Measurements from ENCODE around the gene IRF4.
"Not testable (repeated sequence)": the region's sequence is repeated elsewhere in the genome, so short reads cannot be mapped to it uniquely, and the experiment has no call there.

Gene IRF4

GRCh38 chr6:366389-367297 lies 24.9 kb upstream of the IRF4 start:
- DNase-seq = no peak

GRCh38 chr6:367298-367794 lies 24.2 kb upstream of the IRF4 start:
- no peak for DNase-seq

- DNase-seq = no peak
Observed at GRCh38 chr6:367891-368630, 23.5 kb upstream of the IRF4 start.

GRCh38 chr6:369559-370431 lies 21.8 kb upstream of the IRF4 start:
- DNase-seq = no peak

GRCh38 chr6:370555-370954 lies 21.0 kb upstream of the IRF4 start:
- no peak for DNase-seq

GRCh38 chr6:371851-372250 lies 19.7 kb upstream of the IRF4 start:
- DNase-seq = not testable (repeated sequence)

GRCh38 chr6:372336-372911 lies 19.1 kb upstream of the IRF4 start:
- DNase-seq = no peak

GRCh38 chr6:373031-373430 lies 18.5 kb upstream of the IRF4 start:
- no peak for DNase-seq

- no peak for DNase-seq
Observed at GRCh38 chr6:373773-374724, 17.5 kb upstream of the IRF4 start.

- DNase-seq = no peak
Observed at GRCh38 chr6:374956-375355, 16.6 kb upstream of the IRF4 start.

- DNase-seq = no peak
Observed at GRCh38 chr6:376827-377640, 14.5 kb upstream of the IRF4 start.

GRCh38 chr6:377641-378020 lies 13.9 kb upstream of the IRF4 start:
- not testable (repeated sequence) for DNase-seq

GRCh38 chr6:378090-378957 lies 13.2 kb upstream of the IRF4 start:
- no peak for DNase-seq

- no peak for DNase-seq
Observed at GRCh38 chr6:378958-379409, 12.6 kb upstream of the IRF4 start.

- DNase-seq = no peak
Observed at GRCh38 chr6:379410-380181, 12.0 kb upstream of the IRF4 start.

GRCh38 chr6:380234-381218 lies 11.0 kb upstream of the IRF4 start:
- DNase-seq = no peak

- no peak for DNase-seq
Observed at GRCh38 chr6:381742-382461, 9.7 kb upstream of the IRF4 start.

Measured in CD4-positive, alpha-beta T cell treated with Interferon gamma for 1 hour (primary cell).